ENCODE measurements around the gene RAB35.

DNA sequence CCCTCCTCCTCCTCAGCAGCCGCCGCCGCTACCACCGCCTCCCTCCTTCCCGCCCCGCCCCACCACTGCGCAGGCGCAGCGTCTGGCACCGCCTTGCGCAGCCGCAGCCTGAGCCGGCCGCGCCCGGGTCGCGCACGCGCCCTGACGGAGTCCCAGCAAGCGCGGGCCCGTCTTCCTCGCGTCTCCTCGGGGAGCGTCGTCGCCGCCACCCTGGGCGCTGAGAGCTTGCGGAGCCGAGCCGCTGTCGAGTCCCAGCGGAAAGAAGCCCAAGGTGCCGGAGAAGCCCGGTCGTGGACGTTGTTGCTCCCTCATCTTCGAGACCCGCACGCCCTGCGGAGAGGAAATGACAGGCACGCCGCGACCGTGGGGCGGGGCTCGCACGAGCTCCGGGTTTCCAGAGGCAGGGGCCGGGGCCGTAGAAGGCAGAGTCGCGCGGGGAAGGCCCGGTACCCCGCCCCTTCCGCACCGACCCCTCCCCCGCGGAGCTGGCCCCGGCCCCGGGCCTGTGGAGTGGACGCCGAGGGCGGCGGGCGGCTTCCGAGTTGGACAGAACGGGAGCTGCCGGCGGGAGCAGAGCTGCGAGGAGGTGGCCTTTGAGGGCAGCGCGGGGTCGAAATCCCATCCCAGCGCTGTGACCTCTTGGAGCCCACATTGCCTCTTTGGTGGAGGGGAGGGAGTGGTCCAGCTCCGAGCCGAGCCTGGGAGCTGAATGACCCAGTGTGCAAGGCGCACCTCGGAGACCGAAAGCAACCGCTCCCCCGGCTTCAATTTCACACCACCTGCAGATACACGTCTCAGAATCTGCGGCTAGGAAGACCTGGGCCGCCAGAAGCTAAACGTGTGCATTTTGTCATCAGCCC lies 469 bp upstream of the RAB35 start:
- TF ChIP-seq TAF1 (IDR thresholded peaks at IDR 0.05; ENCODE audit: borderline replicate concordance, insufficient read depth, low read length) (peak; percentile 70; the same call in 1 of the 2 replicates), POLR2AphosphoS5 (IDR thresholded peaks at IDR 0.05; ENCODE audit: low read depth, low read length) (peak; percentile 97)
- TF ChIP-seq, protein P1, sequence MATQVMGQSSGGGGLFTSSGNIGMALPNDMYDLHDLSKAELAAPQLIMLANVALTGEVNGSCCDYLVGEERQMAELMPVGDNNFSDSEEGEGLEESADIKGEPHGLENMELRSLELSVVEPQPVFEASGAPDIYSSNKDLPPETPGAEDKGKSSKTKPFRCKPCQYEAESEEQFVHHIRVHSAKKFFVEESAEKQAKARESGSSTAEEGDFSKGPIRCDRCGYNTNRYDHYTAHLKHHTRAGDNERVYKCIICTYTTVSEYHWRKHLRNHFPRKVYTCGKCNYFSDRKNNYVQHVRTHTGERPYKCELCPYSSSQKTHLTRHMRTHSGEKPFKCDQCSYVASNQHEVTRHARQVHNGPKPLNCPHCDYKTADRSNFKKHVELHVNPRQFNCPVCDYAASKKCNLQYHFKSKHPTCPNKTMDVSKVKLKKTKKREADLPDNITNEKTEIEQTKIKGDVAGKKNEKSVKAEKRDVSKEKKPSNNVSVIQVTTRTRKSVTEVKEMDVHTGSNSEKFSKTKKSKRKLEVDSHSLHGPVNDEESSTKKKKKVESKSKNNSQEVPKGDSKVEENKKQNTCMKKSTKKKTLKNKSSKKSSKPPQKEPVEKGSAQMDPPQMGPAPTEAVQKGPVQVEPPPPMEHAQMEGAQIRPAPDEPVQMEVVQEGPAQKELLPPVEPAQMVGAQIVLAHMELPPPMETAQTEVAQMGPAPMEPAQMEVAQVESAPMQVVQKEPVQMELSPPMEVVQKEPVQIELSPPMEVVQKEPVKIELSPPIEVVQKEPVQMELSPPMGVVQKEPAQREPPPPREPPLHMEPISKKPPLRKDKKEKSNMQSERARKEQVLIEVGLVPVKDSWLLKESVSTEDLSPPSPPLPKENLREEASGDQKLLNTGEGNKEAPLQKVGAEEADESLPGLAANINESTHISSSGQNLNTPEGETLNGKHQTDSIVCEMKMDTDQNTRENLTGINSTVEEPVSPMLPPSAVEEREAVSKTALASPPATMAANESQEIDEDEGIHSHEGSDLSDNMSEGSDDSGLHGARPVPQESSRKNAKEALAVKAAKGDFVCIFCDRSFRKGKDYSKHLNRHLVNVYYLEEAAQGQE (IDR thresholded peaks at IDR 0.05; ENCODE audit: insufficient read depth in 1 of 2, low read depth in 2 of 2, low read length in 2 of 2): no peak

All from PFSK-1 (cell line).